Measurements from ENCODE around the gene PDE3A. TPM values are rescaled to one million over a fixed set of nuclear protein-coding genes. Genes with fewer than 3 reads are reported as not detected.

PDE3A gene
- total RNA-seq, 1 experiment from 2014 or later: 0.12 TPM

DNA sequence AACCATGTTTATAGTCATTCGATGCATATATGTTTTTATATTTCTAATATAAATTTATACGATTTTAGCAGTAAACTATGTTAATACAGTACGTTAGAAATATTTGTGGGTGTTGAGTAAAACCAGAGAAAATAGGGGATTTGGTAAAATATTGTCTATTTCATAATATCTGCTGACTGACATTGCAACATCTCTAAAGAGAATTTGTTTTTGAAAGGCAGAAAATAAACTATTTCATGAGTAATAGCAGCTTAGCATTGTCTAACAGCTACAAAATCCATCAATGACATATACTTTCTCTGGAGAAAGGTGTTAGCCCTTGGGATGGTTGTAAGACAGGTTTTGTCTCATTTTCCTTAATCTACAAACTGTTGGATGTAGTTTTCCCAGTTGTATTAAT is 144.9 kb downstream of the PDE3A start:
- no peaks in the 10 kb centered on the region for H3K79me2 ChIP-seq (ENCODE audit: insufficient read depth, low read length)
- no TSS peak for BruUV-seq (replicated peaks)
- DNase-seq (ENCODE audit: low read depth, low spot score) (no peak), ATAC-seq (no peak)
- intact Hi-C loops (cut with micrococcal nuclease): no loop called here
- RAD21 ChIA-PET (ENCODE audit: low non-redundant PET in 1 of 2, low total read pairs in 2 of 2, uncharacterized antibody in 2 of 2, unreplicated experiment in 2 of 2): no interaction called here
- H3K4me3 ChIP-seq (replicated peaks in 1 of 2; ENCODE audit: low read depth in 1 of 2, low read length in 2 of 2): no peak overlapping the region
- H4K20me1 ChIP-seq (ENCODE audit: insufficient read depth): no peaks in the 10 kb centered on the region
- H2AFZ ChIP-seq (ENCODE audit: low read depth, low read length, poor library complexity, severe bottlenecking): no peak overlapping the region
- H3K27ac ChIP-seq (ENCODE audit: low read depth, low read length): no peak overlapping the region
- H3K9ac ChIP-seq (ENCODE audit: low read length): no peak overlapping the region
- TF ChIP-seq REST (IDR thresholded peaks at IDR 0.05; ENCODE audit: low read depth): no peak
- no peak for TF ChIP-seq EGR1 (IDR thresholded peaks at IDR 0.05; ENCODE audit: low read depth)
- TF ChIP-seq ELF1 (IDR thresholded peaks at IDR 0.05; ENCODE audit: borderline replicate concordance, low read depth): no peak
- no peak for TF ChIP-seq CBX3 (IDR thresholded peaks at IDR 0.05; ENCODE audit: low read depth)
- TF ChIP-seq POLR2A (IDR thresholded peaks at IDR 0.05; ENCODE audit: borderline replicate concordance, extremely low read depth, insufficient read depth, insufficient read length): no peak
- TF ChIP-seq CTCF (IDR thresholded peaks at IDR 0.05 in 2 of 3, conservative IDR thresholded peaks at IDR 0.05 in 1 of 3; ENCODE audit: borderline replicate concordance in 1 of 3, insufficient read depth in 1 of 3, low read depth in 2 of 3, low read length in 2 of 3): no peak
- no peak for TF ChIP-seq SRF (IDR thresholded peaks at IDR 0.05; ENCODE audit: low read depth)
- no peak for TF ChIP-seq FOSL1 (IDR thresholded peaks at IDR 0.05; ENCODE audit: low read depth)
- no peak for TF ChIP-seq ATF3 (IDR thresholded peaks at IDR 0.05)
- no peak for TF ChIP-seq CEBPB (IDR thresholded peaks at IDR 0.05; ENCODE audit: low read depth)
- no peak for TF ChIP-seq YY1 (IDR thresholded peaks at IDR 0.05; ENCODE audit: extremely low read depth, insufficient replicate concordance, low read depth, low read length)
- TF ChIP-seq ZBTB33 (IDR thresholded peaks at IDR 0.05; ENCODE audit: extremely low read depth, insufficient replicate concordance, low read length): no peak
- no peak for TF ChIP-seq JUND (IDR thresholded peaks at IDR 0.05)
- no peak for TF ChIP-seq ZFX (IDR thresholded peaks at IDR 0.05)
- TF ChIP-seq, protein P1, sequence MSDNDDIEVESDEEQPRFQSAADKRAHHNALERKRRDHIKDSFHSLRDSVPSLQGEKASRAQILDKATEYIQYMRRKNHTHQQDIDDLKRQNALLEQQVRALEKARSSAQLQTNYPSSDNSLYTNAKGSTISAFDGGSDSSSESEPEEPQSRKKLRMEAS (IDR thresholded peaks at IDR 0.05): no peak
- POLR2A ChIA-PET: no interaction called here
- H3K9me2 ChIP-seq (ENCODE audit: insufficient read depth): no peaks in the 10 kb centered on the region
- CTCF ChIA-PET: no interaction called here
- no peaks in the 10 kb centered on the region for H3K27me3 ChIP-seq (ENCODE audit: insufficient read depth, low read length)
- no peaks in the 10 kb centered on the region for H3K36me3 ChIP-seq (ENCODE audit: control insufficient read depth in 1 of 2, insufficient read depth in 2 of 2, low read length in 2 of 2)
- H3K9me3 ChIP-seq (ENCODE audit: control insufficient read depth in 1 of 2, insufficient read depth in 1 of 2, low read depth in 1 of 2, low read length in 2 of 2): no peaks in the 10 kb centered on the region
- no peak overlapping the region for H3K4me2 ChIP-seq (ENCODE audit: low read length)
- H3K4me1 ChIP-seq (ENCODE audit: control insufficient read depth in 1 of 2, insufficient read depth in 2 of 2, low read length in 2 of 2): no peaks in the 10 kb centered on the region

Data from HCT116 (cell line).